HepG2 (cell line): ENCODE measurements around the gene KRTAP1-4. TPM values are rescaled to one million over a fixed set of nuclear protein-coding genes. Genes with fewer than 3 reads are reported as not detected.
"Not testable (repeated sequence)": the region's sequence is repeated elsewhere in the genome, so short reads cannot be mapped to it uniquely, and the experiment has no call there.

Experiments
- CREB1 ChIP-seq, 2 experiments: fragments of 450-650 bp in 1 of 2; IDR thresholded peaks; 2 replicates each; pipeline ENCODE4 v1.6.1; 2016 to 2017; ENCODE audit warnings: control low read depth in 1 of 2, mild to moderate bottlenecking in 1 of 2, missing compliant biosample characterization in 1 of 2, missing genetic modification characterization in 1 of 2
- CREM ChIP-seq, 2 experiments: sonication (generic) in 1 of 2; formaldehyde crosslinking in 1 of 2; IDR thresholded peaks; 2 replicates each; pipeline versions ENCODE4 v1.4.0 to v1.6.1; 2016 to 2020; ENCODE audit warnings: antibody characterized with exemption in 1 of 2, mild to moderate bottlenecking in 1 of 2, missing genetic modification reagents in 1 of 2
- ELF3 ChIP-seq: IDR thresholded peaks from 2 replicates; pipeline ENCODE4 v1.6.1; 2016; ENCODE audit warnings: missing genetic modification reagents, missing compliant biosample characterization
- FOXK1 ChIP-seq: sonication (generic); formaldehyde crosslinking; IDR thresholded peaks from 2 replicates; pipeline ENCODE4 v1.4.0; 2020; ENCODE audit warnings: low read depth, missing genetic modification reagents, borderline replicate concordance
- FOXO1 ChIP-seq: sonication (generic); formaldehyde crosslinking; IDR thresholded peaks from 2 replicates; pipeline ENCODE4 v1.4.0; 2020; ENCODE audit warnings: missing genetic modification reagents
- GFI1 ChIP-seq: sonication (generic); formaldehyde crosslinking; IDR thresholded peaks from 2 replicates; pipeline ENCODE4 v1.5.0; 2020; ENCODE audit warnings: missing genetic modification reagents, mild to moderate bottlenecking, borderline replicate concordance
- HNF4G ChIP-seq, 2 experiments: sonication (generic) in 1 of 2; formaldehyde crosslinking in 1 of 2; IDR thresholded peaks; 2 replicates each; pipeline versions ENCODE4 v1.4.0 to v1.6.1; 2011 to 2020; ENCODE audit warnings: borderline replicate concordance in 2 of 2, low read depth in 2 of 2, mild to moderate bottlenecking in 2 of 2, low read length in 1 of 2, missing genetic modification reagents in 1 of 2, moderate library complexity in 1 of 2
- HOMEZ ChIP-seq: IDR thresholded peaks from 2 replicates; pipeline ENCODE4 v1.6.1; 2016; ENCODE audit warnings: low read depth
- KAT8 ChIP-seq: IDR thresholded peaks from 2 replicates; pipeline ENCODE4 v1.6.1; 2016; ENCODE audit warnings: missing genetic modification reagents, missing compliant biosample characterization
- KLF16 ChIP-seq, 2 experiments: sonication (generic) in 1 of 2; formaldehyde crosslinking in 1 of 2; IDR thresholded peaks; 2 replicates each; pipeline versions ENCODE4 v1.6.1 to v1.8.0; 2016 to 2023; ENCODE audit warnings: missing genetic modification reagents in 2 of 2, missing compliant biosample characterization in 1 of 2
- MAFK ChIP-seq, 2 experiments: IDR thresholded peaks in 1 of 2; conservative IDR thresholded peaks in 1 of 2; 2 replicates each; pipeline ENCODE4 v1.6.1; 2011; ENCODE audit warnings: improper control_type of control experiment in 2 of 2, low read length in 2 of 2
- PHF5A ChIP-seq: IDR thresholded peaks from one replicate; pipeline ENCODE4 v1.6.1; 2018; ENCODE audit warnings: low read depth, missing genetic modification reagents; ENCODE audit not compliant: unreplicated experiment
- THAP11 ChIP-seq: IDR thresholded peaks from 2 replicates; pipeline ENCODE4 v1.6.1; 2016; ENCODE audit warnings: missing biosample characterization, missing genetic modification reagents
- ZNF205 ChIP-seq: IDR thresholded peaks from 2 replicates; pipeline ENCODE4 v1.6.1; 2018; ENCODE audit warnings: missing biosample characterization, missing genetic modification reagents
- ZNF609 ChIP-seq: sonication (generic); formaldehyde crosslinking; IDR thresholded peaks from 2 replicates; pipeline ENCODE4 v1.4.0; 2020; ENCODE audit warnings: mild to moderate bottlenecking, missing genetic modification reagents, borderline replicate concordance
- ZNF687 ChIP-seq: sonication (generic); formaldehyde crosslinking; IDR thresholded peaks from 2 replicates; pipeline ENCODE4 v1.5.1; 2020; ENCODE audit warnings: mild to moderate bottlenecking, missing genetic modification reagents, moderate library complexity
- polyA plus RNA-seq, 8 experiments: library from polyadenylated mRNA; depleted of rRNA in 3 of 8; stranded (reverse) in 7 of 8; unstranded in 1 of 8; fragments of >200 nt; fragmentation: Illumina TruSeq in 4 of 8; extraction: Trizol in 4 of 8; gene quantifications; 2 replicates each; pipeline versions ENCODE4 v1.2.1 to v1.2.3, GENCODE V29; 2011 to 2016; ENCODE audit warnings: low read depth in 4 of 8, missing spikeins in 1 of 8, mixed read lengths in 1 of 8; ENCODE audit not compliant: insufficient read depth in 1 of 8
- total RNA-seq, 5 experiments: library from RNA; depleted of rRNA; stranded (reverse); fragments of >200 nt; fragmentation: Illumina TruSeq; extraction: Trizol; gene quantifications; 2 replicates each; pipeline ENCODE4 v1.2.3, GENCODE V29; 2016; ENCODE audit warnings: low read depth in 1 of 5

KRTAP1-4 gene
- total and polyA plus RNA-seq, 2 of the 13 experiments (the other 11 are each of a cell fraction or from before 2014, with no cell fraction given), result not detected

DNA sequence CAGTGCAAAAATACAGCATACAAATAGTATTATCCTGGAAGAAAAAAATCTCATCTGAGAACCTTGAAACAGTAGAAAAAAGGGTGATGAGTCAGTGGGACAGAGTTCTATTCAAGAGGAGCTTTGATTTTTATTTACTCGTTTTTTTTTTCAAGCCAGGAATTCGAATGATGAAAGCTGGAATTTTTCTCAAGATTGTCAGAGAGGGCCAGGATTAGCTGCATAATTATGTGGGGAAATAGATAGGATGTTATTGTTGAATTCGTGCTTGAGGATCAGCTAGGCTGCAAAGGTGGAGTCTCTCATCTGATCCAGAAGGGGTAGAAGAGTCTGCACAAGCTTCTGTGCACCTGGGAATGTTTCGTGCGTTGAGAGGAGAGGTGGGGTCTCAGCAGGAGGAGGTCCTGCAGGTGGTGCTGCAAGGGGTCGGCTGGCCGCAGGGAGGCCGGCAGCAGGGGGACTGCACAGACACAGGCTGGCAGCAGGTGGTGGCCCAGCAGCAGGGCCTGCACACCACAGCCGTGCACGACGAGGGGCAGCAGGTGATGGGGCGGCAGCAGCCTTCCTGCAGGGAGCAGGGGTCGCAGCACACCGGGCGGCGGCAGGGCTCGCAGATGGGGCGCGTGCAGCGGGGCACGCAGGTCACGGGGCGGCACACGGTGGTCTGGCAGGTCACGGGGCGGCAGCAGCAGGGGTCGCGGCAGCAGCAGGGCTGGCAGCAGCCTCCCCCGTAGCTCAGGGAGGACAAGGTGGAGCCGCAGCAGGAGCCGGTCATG is 29.5 kb upstream of the KRTAP1-4 start (continued):
- TF ChIP-seq CREM (IDR thresholded peaks at IDR 0.05), result peak; percentile 90
- not testable (repeated sequence) for TF ChIP-seq CREM (CRISPR knock-in tag; IDR thresholded peaks at IDR 0.05); HNF4G (CRISPR knock-in tag; IDR thresholded peaks at IDR 0.05; ENCODE audit: borderline replicate concordance, low read depth)
- peak; percentile 97 for TF ChIP-seq GFI1
- TF ChIP-seq KAT8 (CRISPR knock-in tag), result peak; percentile 66
- 0 out of 2 replicates have a peak, but pooled peaks have one; percentile 18 for TF ChIP-seq THAP11 (CRISPR knock-in tag)
- peak; percentile 49 for TF ChIP-seq HNF4G (IDR thresholded peaks at IDR 0.05; ENCODE audit: borderline replicate concordance, low read depth, low read length)
- peak; percentile 70; the same call in 1 of the 2 replicates for TF ChIP-seq ZNF609
- TF ChIP-seq ZNF687 (CRISPR knock-in tag), result peak; percentile 79
- peak; percentile 34; the same call in 1 of the 2 replicates for TF ChIP-seq FOXO1
- peak; percentile 35; the same call in 1 of the 2 replicates for TF ChIP-seq CREB1 (IDR thresholded peaks at IDR 0.05)
- TF ChIP-seq CREB1 (CRISPR knock-in tag; IDR thresholded peaks at IDR 0.05), result peak; percentile 67; the same call in 1 of the 2 replicates
- TF ChIP-seq ELF3 (CRISPR knock-in tag), result peak; percentile 69; the same call in 1 of the 2 replicates
- peak; percentile 5; the same call in 1 of the 2 replicates for TF ChIP-seq ZNF205 (CRISPR knock-in tag)
- TF ChIP-seq KLF16 (CRISPR knock-in tag; IDR thresholded peaks at IDR 0.05), result peak in 1 of 2 experiments; percentile 38; a peak in 1 of 4 replicates
- peak; percentile 94 for TF ChIP-seq HOMEZ (CRISPR knock-in tag)
- TF ChIP-seq MAFK (conservative IDR thresholded peaks at IDR 0.05 in 1 of 2, IDR thresholded peaks at IDR 0.05 in 1 of 2; ENCODE audit: low read length in 2 of 2), result peak in 1 of 2 experiments; percentile 28; a peak in 1 of 4 replicates
- TF ChIP-seq PHF5A (CRISPR knock-in tag), result peak; percentile 35
- peak; percentile 47; the same call in 1 of the 2 replicates for TF ChIP-seq FOXK1 (CRISPR knock-in tag)
